Measurements from ENCODE around the gene CTBP2. TPM values are rescaled to one million over a fixed set of nuclear protein-coding genes. Genes with fewer than 3 reads are reported as not detected.

Gene CTBP2
- total and polyA plus RNA-seq, 2 of the 13 experiments (the other 11 are each of a cell fraction or from before 2014, with no cell fraction given), result 0.08 TPM; not detected in 1

- no peak for TF ChIP-seq RBFOX2 (IDR thresholded peaks at IDR 0.05; ENCODE audit: low read depth, low read length)
- TF ChIP-seq SRF (IDR thresholded peaks at IDR 0.05; ENCODE audit: low read depth, low read length), result no peak
- no peak for TF ChIP-seq GATAD1 (CRISPR knock-in tag; IDR thresholded peaks at IDR 0.05)
- no peak for TF ChIP-seq ATF7 (IDR thresholded peaks at IDR 0.05)
- TF ChIP-seq ATF7 (CRISPR knock-in tag; IDR thresholded peaks at IDR 0.05), result no peak
- no peak for TF ChIP-seq ZSCAN21 (CRISPR knock-in tag; IDR thresholded peaks at IDR 0.05; ENCODE audit: borderline replicate concordance)
- TF ChIP-seq ESRRA (CRISPR knock-in tag; IDR thresholded peaks at IDR 0.05; ENCODE audit: low read depth), result no peak
- TF ChIP-seq ELF3 (CRISPR knock-in tag; IDR thresholded peaks at IDR 0.05), result no peak
- no peak for TF ChIP-seq ZNF382 (CRISPR knock-in tag; IDR thresholded peaks at IDR 0.05; ENCODE audit: borderline replicate concordance)
- TF ChIP-seq, protein P1, sequence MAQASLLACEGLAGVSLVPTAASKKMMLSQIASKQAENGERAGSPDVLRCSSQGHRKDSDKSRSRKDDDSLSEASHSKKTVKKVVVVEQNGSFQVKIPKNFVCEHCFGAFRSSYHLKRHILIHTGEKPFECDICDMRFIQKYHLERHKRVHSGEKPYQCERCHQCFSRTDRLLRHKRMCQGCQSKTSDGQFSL (CRISPR knock-in tag; IDR thresholded peaks at IDR 0.05), result no peak
- TF ChIP-seq, protein P2, sequence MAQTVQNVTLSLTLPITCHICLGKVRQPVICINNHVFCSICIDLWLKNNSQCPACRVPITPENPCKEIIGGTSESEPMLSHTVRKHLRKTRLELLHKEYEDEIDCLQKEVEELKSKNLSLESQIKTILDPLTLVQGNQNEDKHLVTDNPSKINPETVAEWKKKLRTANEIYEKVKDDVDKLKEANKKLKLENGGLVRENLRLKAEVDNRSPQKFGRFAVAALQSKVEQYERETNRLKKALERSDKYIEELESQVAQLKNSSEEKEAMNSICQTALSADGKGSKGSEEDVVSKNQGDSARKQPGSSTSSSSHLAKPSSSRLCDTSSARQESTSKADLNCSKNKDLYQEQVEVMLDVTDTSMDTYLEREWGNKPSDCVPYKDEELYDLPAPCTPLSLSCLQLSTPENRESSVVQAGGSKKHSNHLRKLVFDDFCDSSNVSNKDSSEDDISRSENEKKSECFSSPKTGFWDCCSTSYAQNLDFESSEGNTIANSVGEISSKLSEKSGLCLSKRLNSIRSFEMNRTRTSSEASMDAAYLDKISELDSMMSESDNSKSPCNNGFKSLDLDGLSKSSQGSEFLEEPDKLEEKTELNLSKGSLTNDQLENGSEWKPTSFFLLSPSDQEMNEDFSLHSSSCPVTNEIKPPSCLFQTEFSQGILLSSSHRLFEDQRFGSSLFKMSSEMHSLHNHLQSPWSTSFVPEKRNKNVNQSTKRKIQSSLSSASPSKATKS (CRISPR knock-in tag; IDR thresholded peaks at IDR 0.05), result no peak
- no peak for TF ChIP-seq AHR (CRISPR knock-in tag; IDR thresholded peaks at IDR 0.05)
- no peak for TF ChIP-seq SRSF1 (optimal IDR thresholded peaks at IDR 0.05; ENCODE audit: low read depth, low read length)
- TF ChIP-seq HCFC1 (IDR thresholded peaks at IDR 0.05; ENCODE audit: low read depth, low read length), result no peak
Measured at GRCh38 chr10:125007436-125007835, 152.9 kb downstream of the CTBP2 start (continued).

All from HepG2 (cell line).